Bronchial epithelial cell (primary cell): ENCODE data around the gene LRFN4. TPM values are rescaled to one million over a fixed set of nuclear protein-coding genes. Genes with fewer than 3 reads are reported as not detected.

ENCODE experiments used
- DNase-seq: peaks from one replicate; pipeline ENCODE4 v3.0.0-alpha.2; 2010; ENCODE audit warnings: low read depth
- FAIRE-seq: peaks from 2 replicates; lab custom pipeline; 2011; peaks lifted over from hg19 to GRCh38; lab: Jason Lieb, UNC
- H3K27me3 ChIP-seq: 2 replicates; pipeline ENCODE4 v1.5.1; 2011; ENCODE audit warnings: low read length; ENCODE audit not compliant: control insufficient read depth, insufficient read depth
- H3K36me3 ChIP-seq: 2 replicates; pipeline ENCODE4 v1.5.1; 2011; ENCODE audit warnings: low read length; ENCODE audit not compliant: control insufficient read depth, insufficient read depth
- H3K4me3 ChIP-seq: 2 replicates; pipeline ENCODE4 v1.5.1; 2011; ENCODE audit warnings: mild to moderate bottlenecking, low read depth, low read length, control low read depth
- CTCF ChIP-seq: IDR thresholded peaks from 2 replicates; pipeline ENCODE4 v1.5.1; 2011; ENCODE audit warnings: mild to moderate bottlenecking, moderate library complexity, low read length, control low read depth, inconsistent platforms; ENCODE audit not compliant: insufficient read depth, severe bottlenecking
- total RNA-seq: library from RNA; depleted of rRNA; stranded (reverse); fragments of >200 nt; gene quantifications from 2 replicates; pipeline ENCODE4 v1.2.1, GENCODE V29; 2014

Gene LRFN4
- total RNA-seq, 1 donor from 2014 or later: 16.3 TPM

DNA sequence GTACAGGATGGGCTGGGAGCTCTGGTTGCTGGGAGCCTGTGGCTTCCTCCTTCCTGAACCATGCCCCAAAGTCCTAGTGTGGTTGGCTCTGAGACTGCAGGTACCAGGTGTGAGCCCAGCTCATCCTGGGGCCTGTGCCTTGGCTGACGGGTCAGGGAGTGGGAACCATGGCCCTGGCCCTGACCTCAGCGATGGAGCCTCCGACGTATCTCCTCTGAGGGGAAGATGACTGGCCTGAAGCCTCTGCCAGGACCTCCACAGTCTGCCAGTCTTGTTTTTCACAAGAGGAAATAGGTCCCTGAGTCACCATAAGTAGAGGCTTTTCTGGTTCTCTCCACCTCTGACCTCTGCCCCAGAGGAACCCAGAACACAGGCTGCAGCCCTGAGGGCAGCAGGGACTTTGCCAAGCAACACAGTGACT lies 10.2 kb upstream of the LRFN4 start:
- no peak for TF ChIP-seq CTCF
- H3K4me3 ChIP-seq: no peak overlapping the region
- H3K27me3 ChIP-seq: no peaks in the 10 kb centered on the region
- no peak for DNase-seq
- no peak for FAIRE-seq
- H3K36me3 ChIP-seq: peaks cover 27% of the 10 kb centered on the region

GRCh38 chr11:66847461-66848232 lies 9.2 kb upstream of the LRFN4 start:
- TF ChIP-seq CTCF: no peak
- Histone ChIP-seq H3K27me3 (no peaks in the 10 kb centered on the region), H3K4me3 (no peak overlapping the region), H3K36me3 (peaks cover 29% of the 10 kb centered on the region)
- FAIRE-seq (peak; percentile 43), DNase-seq (no peak)

DNA sequence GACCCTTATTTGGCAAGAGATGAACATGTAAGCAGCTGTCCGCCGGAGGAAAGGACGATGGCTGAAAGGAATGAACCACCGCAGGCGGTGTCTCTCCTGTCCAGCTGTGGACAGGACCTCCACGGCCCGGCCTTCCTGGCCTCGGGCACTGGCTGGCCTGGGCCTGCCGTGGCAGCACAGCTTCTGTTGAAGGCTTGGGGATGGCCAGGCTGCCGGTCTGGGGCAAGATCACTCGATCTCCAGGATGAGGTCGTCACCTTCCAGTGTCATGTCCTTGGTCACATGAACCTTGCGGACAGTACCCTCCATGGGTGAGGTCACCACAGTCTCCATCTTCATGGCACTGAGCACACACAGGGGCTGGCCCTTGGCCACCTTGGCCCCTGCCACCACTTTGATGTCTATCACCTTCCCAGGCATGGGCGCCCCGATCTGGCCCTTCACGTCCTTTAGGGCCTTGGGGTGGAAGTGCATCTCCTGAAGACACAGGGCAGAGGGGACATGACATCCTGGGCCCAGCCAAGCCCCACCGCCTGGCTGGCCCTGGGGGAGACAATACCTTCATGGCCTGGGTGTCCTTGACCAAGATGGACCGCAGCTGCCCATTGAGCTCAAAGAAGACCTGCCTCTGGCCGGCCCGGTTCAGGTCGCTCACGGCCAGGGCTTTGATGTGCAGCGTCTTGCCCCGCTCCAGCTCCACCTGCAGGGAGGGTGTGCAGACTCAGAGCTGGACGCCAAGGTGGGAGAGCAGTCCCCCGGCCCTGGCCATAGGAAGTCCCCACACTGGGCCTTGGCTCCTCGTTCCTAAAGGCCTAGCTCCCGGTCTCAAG lies 8.0 kb upstream of the LRFN4 start:
- Histone ChIP-seq H3K36me3 (peaks cover 29% of the 10 kb centered on the region), H3K27me3 (no peaks in the 10 kb centered on the region), H3K4me3 (no peak overlapping the region)
- FAIRE-seq: no peak
- TF ChIP-seq CTCF: no peak
- DNase-seq: no peak

DNA sequence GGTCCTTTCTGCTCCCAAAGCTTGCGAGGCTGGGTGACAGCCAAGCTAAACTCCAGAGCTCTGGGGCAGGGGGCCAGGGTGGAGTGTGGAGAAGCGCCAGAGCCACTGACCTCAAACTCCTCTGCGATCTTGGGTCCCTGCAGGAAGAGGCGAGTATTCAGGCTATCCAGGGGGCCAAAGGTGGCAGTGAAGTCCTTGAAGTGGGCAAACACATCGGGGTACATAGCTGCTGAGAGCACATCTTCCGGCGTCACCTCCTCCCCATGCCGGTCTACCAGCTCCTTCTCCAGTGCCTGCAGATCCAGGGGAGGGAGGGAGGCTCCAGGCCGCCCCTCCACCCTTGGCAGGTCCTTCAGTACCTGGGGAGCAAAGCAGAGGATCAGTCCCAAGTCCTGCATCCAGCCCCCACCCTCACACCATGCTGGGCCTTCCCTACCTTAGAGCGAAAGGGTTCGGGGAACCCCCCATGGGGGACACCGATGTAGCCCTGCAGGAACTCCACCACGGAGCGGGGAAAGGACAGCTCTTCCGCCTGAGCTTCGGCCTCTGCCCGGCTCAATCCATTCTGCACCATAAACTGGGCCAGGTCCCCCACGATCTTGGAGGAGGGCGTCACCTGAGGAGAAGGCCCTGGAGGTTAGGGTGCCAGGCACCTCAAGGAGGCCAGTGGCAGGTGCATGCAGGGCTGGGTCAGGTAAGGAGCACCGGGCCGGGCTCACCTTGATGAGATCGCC lies 7.2 kb upstream of the LRFN4 start:
- H3K4me3 ChIP-seq: no peak overlapping the region
- no peak for FAIRE-seq
- H3K36me3 ChIP-seq: peaks cover 28% of the 10 kb centered on the region
- no peak for TF ChIP-seq CTCF
- H3K27me3 ChIP-seq: no peaks in the 10 kb centered on the region
- no peak for DNase-seq

- Histone ChIP-seq H3K4me3 (no peak overlapping the region), H3K27me3 (no peaks in the 10 kb centered on the region), H3K36me3 (peaks cover 22% of the 10 kb centered on the region)
- TF ChIP-seq CTCF: no peak
- DNase-seq (no peak), FAIRE-seq (no peak)
These were observed 6.7 kb upstream of the LRFN4 start for GRCh38 chr11:66850235-66850587.
